Raji (cell line): Measurements from ENCODE around the gene RIPPLY1.

ENCODE experiments used
- POLR2A ChIP-seq: IDR thresholded peaks from 2 replicates; pipeline ENCODE4 v1.6.1; 2011; ENCODE audit warnings: low read depth, low read length, control low read depth; ENCODE audit not compliant: insufficient read depth

The RIPPLY1 gene

GRCh38 chrX:106928227-106928626 is 25.1 kb upstream of the RIPPLY1 start:
- no peak for TF ChIP-seq POLR2A

DNA sequence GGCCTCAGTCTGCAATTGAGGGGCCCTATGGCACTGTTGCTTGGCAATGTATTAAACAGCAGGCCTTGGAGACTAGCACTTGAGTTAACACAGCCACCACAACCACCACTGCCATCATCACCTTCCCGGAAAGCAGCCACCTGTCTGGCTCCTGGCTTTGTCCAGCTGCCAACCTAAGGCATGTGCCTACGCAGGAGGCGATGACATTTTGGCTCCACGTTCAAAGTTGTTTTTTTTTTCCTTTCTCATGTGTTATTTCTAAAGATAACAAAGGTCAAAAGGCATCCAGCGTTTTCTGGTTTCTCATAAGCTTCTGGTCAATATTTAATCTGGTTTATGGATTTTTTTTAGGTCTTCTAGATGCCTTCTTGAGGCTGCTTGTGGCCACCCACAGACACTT is 24.6 kb upstream of the RIPPLY1 start:
- no peak for TF ChIP-seq POLR2A

DNA sequence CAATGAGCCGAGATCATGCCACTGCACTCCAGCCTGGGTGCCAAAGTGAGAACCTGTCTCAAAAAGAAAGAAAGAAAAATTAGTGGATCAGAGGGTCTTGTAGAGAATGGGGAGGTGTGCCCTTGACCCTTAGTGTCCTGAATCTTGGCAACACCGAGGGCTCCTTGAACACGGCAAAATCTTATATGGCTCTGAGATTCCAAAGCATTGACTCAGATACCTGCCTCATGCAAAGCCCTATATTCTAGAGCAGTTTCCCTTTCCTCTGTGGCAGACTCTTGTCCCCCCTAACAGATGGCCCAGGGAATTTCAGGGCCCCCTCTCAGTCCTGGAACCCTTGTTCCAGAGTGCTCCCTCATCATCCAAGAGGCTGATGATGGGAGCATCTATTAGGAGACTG is 23.9 kb upstream of the RIPPLY1 start:
- no peak for TF ChIP-seq POLR2A

GRCh38 chrX:106921637-106922036 is 18.5 kb upstream of the RIPPLY1 start:
- TF ChIP-seq POLR2A: no peak

GRCh38 chrX:106919932-106920452 is 16.9 kb upstream of the RIPPLY1 start, which contains the start of gene CLDN2:
Gene CLDN2, plus strand, starts transcription at chrX:106920402. Its CDS starts 7,827 bp downstream, at chrX:106928229.
- no peak for TF ChIP-seq POLR2A

- no peak for TF ChIP-seq POLR2A
Observed at GRCh38 chrX:106917830-106918500, 14.8 kb upstream of the RIPPLY1 start.

DNA sequence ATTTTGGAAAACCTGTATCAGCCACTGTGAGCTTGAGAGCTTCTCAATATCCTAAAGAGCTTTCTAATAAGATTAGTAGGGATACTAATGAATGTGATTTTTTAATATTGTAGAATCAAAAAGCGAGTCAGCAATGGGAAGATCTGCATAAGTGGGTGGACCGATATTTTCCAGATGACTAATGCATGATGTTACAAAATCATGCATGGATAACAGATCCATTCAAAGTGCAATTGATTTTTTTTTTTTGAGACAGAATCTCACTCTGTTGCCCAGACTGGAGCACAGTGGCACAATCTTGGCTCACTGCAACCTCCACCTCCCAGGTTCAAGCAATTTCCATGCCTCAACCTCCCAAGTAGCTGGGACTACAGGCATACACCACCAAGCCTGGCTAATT is 9.7 kb upstream of the RIPPLY1 start:
- TF ChIP-seq POLR2A: no peak

DNA sequence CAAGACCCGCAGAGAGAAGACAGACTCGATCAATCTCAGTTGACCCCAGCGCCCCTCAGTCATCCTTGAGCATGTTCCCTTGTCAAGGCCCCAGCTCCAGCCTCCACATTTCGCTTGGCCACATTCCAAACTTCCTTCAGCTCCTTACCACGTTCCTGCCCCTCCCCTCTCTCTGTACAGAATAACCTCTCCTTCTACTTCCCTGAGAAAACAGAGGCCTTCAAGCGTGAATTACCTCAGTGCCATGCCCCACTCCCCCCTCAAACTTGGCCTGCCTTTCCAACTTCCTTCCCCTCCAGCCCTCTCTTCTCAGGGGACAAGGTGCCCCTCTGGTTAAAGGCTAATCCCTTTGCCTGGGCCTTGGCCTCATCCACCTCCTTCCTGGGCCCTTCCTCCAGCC is 3.2 kb upstream of the RIPPLY1 start:
- no peak for TF ChIP-seq POLR2A

GRCh38 chrX:106905064-106905708 is 2.0 kb upstream of the RIPPLY1 start:
- TF ChIP-seq POLR2A: no peak

DNA sequence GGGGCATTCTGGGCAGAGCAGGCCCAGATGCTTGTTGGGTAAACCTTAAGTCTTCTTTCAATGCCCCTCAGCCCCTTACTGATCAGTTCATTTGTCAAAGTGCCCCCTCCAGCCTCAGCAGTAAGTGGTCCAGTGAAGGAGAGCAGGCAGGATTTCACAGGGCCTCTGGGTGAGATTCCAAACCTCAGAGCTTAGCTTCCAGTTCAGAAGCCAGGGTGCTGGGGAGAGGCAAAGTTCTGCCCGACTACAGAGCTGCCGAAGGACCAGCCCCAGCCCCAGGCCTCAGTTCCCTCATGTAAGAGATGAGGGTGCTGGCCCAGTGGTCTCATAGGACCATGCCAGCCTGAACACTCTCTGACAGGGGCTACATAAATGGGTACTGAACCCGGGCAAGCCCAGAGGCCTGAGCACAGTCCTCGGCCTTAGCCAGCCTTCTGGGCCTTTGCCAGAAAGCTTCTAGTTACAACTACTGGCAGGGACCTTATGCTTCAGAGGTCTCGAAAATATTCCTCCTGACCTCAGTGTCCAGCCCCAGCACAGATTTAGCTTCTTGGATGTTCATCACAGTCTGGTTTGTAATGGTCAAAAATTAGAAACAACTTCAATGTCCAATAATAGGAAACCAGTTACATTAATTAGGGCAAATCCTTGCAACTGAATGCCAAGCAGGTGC is 851 bp upstream of the RIPPLY1 start:
- TF ChIP-seq POLR2A: no peak

- TF ChIP-seq POLR2A: no peak
Observed at GRCh38 chrX:106902684-106903083, 457 bp downstream of the RIPPLY1 start.

DNA sequence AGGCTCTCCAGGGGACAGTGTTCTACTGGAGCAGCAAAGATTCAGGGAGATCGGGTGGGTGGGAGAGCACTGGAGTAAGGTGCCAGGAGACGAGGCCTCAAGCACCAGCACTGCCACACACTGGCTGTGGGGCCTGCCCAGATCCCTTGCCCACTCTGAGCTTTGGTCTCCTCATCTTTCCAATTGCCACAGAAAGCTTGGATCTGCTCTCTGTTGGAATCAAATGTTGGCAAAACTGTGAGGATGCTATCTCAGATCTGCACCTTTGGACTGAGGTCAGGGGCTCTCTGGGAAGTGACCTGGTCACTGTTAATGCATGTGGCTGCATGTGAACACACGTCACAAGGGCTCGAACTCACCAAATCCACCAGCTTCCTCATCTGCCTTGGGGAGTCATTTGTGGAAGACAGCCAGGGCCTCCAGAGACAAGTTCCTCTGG is 1.3 kb downstream of the RIPPLY1 start:
- TF ChIP-seq POLR2A: no peak

DNA sequence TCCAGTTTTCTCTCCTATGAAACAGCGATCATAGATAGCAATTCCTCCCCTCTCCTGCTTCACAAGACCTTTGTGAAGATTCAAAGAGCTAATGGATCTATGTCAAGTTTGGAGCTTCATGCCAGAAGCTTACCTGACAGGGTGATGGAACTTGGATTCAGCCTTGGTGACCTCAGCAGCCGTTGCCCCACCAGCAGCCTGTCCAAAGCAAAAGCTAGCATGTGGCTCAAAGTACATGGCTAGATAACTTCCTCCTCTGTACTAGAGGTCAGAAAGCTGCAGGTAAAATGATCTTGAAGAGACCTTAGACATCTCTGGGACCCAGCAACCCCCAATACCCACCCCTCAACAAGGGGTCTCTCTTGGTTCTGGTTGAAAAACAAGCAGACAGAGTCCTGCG is 1.8 kb downstream of the RIPPLY1 start:
- TF ChIP-seq POLR2A: no peak

DNA sequence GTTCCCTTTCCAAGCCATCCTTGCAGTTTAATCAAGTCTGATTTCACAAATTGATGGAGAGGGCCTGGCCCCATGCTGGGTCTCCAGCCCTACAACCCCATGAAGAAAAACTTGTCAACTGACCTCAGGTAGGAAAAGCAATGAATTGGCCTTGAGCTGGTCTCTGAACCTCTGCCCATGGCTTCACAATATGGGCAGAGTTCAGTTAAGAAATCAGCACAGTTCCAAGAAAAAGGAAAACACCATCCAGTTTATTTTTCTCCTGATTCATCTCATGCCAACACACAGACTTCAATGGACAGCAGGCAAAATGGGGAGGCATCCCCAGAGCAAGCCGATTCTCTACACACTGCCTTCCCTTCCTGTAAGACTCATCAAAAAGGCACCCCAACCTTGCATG is 3.3 kb downstream of the RIPPLY1 start:
- TF ChIP-seq POLR2A: no peak

- TF ChIP-seq POLR2A: no peak
Observed at GRCh38 chrX:106899276-106899675, 3.9 kb downstream of the RIPPLY1 start.

GRCh38 chrX:106898462-106898861 is 4.7 kb downstream of the RIPPLY1 start:
- TF ChIP-seq POLR2A: no peak
